Left ventricle myocardium inferior (tissue), 1 donor: ENCODE measurements around the gene DNAJC30. TPM values are rescaled to one million over a fixed set of nuclear protein-coding genes. Genes with fewer than 3 reads are reported as not detected.
"Not testable (repeated sequence)": the region's sequence is repeated elsewhere in the genome, so short reads cannot be mapped to it uniquely, and the experiment has no call there.

ENCODE experiments used
- DNase-seq: peaks from one replicate; pipeline ENCODE4 v3.0.0-alpha.2; 2020
- H3K27ac ChIP-seq: fragments of 200-600 bp; replicated peaks from 2 replicates; pipeline ENCODE4 v1.8.0; 2021
- H3K27me3 ChIP-seq: fragments of 200-600 bp; 2 replicates; pipeline ENCODE4 v1.8.0; 2021; ENCODE audit warnings: low read depth
- H3K36me3 ChIP-seq: fragments of 200-600 bp; 2 replicates; pipeline ENCODE4 v1.8.0; 2021
- H3K4me1 ChIP-seq: fragments of 200-600 bp; 2 replicates; pipeline ENCODE4 v1.8.0; 2021
- H3K4me3 ChIP-seq: fragments of 200-600 bp; 2 replicates; pipeline ENCODE4 v1.8.0; 2021; ENCODE audit warnings: mild to moderate bottlenecking, moderate library complexity
- H3K9me3 ChIP-seq: fragments of 200-600 bp; replicated peaks from 2 replicates; pipeline ENCODE4 v1.8.0; 2021
- intact Hi-C: fragments of 100-400 bp; cut with micrococcal nuclease; formaldehyde crosslinking; loops from one replicate; pipeline ENCODE4 v1.11.0; 2022
- total RNA-seq: library from RNA; stranded (reverse); fragmentation: NEBNext Ultra II Directional; extraction: Animal tissue kit (Norgen Biotek cat#: 25700); gene quantifications from one replicate; pipeline ENCODE4 v1.2.1, GENCODE V29; 2021
- TF ChIP-seq, protein P1 (sequence below): fragments of 200-600 bp; IDR thresholded peaks from 2 replicates; pipeline ENCODE4 v1.8.0; 2021; ENCODE audit warnings: antibody characterized with exemption, mild to moderate bottlenecking, borderline replicate concordance
- donor health status: DM: no; HTN: yes; CAD: no; lungs with severe emphysema.

The DNAJC30 gene
- total RNA-seq, 1 donor from 2014 or later: 14.0 TPM

- TF ChIP-seq, protein P1, sequence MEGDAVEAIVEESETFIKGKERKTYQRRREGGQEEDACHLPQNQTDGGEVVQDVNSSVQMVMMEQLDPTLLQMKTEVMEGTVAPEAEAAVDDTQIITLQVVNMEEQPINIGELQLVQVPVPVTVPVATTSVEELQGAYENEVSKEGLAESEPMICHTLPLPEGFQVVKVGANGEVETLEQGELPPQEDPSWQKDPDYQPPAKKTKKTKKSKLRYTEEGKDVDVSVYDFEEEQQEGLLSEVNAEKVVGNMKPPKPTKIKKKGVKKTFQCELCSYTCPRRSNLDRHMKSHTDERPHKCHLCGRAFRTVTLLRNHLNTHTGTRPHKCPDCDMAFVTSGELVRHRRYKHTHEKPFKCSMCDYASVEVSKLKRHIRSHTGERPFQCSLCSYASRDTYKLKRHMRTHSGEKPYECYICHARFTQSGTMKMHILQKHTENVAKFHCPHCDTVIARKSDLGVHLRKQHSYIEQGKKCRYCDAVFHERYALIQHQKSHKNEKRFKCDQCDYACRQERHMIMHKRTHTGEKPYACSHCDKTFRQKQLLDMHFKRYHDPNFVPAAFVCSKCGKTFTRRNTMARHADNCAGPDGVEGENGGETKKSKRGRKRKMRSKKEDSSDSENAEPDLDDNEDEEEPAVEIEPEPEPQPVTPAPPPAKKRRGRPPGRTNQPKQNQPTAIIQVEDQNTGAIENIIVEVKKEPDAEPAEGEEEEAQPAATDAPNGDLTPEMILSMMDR: no peak
- Histone ChIP-seq H3K27me3 (peaks cover 23% of the 10 kb centered on the region), H3K36me3 (no peaks in the 10 kb centered on the region), H3K4me3 (no peak overlapping the region), H3K27ac (no peak overlapping the region), H3K4me1 (peaks cover 4% of the 10 kb centered on the region), H3K9me3 (peaks cover 11% of the 10 kb centered on the region)
- DNase-seq: no peak
- intact Hi-C loops: no loop called here
These were observed 20.2 kb downstream of the DNAJC30 start for GRCh38 chr7:73663033-73663432.

DNA sequence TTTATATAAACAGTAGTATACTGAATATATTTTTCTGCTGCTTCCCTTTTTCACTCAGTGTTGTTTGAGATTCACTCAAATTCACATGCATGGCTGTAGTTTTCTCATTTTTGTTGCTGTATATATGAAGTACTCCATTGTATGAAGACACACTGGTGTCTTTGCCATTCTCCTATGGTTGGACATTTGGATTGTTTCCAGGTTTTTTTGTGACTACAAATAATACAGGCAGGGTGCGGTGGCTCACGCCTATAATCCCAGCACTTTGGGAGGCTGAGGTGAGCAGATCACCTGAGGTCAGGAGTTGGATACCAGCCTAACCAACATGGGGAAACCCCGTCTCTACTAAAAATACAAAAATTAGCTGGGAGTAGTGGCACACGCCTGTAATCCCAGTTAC is 22.7 kb downstream of the DNAJC30 start:
- H3K9me3 ChIP-seq: peaks cover 11% of the 10 kb centered on the region
- H3K36me3 ChIP-seq, H3K4me1 ChIP-seq, intact Hi-C loops, DNase-seq, H3K4me3 ChIP-seq, H3K27ac ChIP-seq: not testable (repeated sequence)
- peaks cover 34% of the 10 kb centered on the region for H3K27me3 ChIP-seq

GRCh38 chr7:73659983-73660382 is 23.3 kb downstream of the DNAJC30 start:
- peaks cover 38% of the 10 kb centered on the region for H3K27me3 ChIP-seq
- H3K4me3 ChIP-seq: no peak overlapping the region
- no peak for DNase-seq
- intact Hi-C loops: no loop called here
- no peak overlapping the region for H3K27ac ChIP-seq
- H3K9me3 ChIP-seq: peaks cover 11% of the 10 kb centered on the region
- TF ChIP-seq, protein P1: no peak
- no peaks in the 10 kb centered on the region for H3K4me1 ChIP-seq
- H3K36me3 ChIP-seq: no peaks in the 10 kb centered on the region

- H3K36me3 ChIP-seq, DNase-seq, H3K27ac ChIP-seq, intact Hi-C loops, H3K4me3 ChIP-seq, H3K9me3 ChIP-seq, H3K4me1 ChIP-seq: not testable (repeated sequence)
- peaks cover 57% of the 10 kb centered on the region for H3K27me3 ChIP-seq
These were observed 27.9 kb downstream of the DNAJC30 start for GRCh38 chr7:73655309-73655708.

GRCh38 chr7:73652541-73652949 is 30.7 kb downstream of the DNAJC30 start:
- TF ChIP-seq, protein P1: no peak
- intact Hi-C loops: no loop called here
- DNase-seq: no peak
- peaks cover 83% of the 10 kb centered on the region for H3K27me3 ChIP-seq
- H3K36me3 ChIP-seq: no peaks in the 10 kb centered on the region
- no peak overlapping the region for H3K27ac ChIP-seq
- no peak overlapping the region for H3K4me3 ChIP-seq
- H3K9me3 ChIP-seq: no peaks in the 10 kb centered on the region
- H3K4me1 ChIP-seq: peaks cover 5% of the 10 kb centered on the region

GRCh38 chr7:73650524-73650923 is 32.7 kb downstream of the DNAJC30 start:
- no peak overlapping the region for H3K4me3 ChIP-seq
- intact Hi-C loops: no loop called here
- H3K27ac ChIP-seq: no peak overlapping the region
- no peak for DNase-seq
- H3K36me3 ChIP-seq: no peaks in the 10 kb centered on the region
- H3K9me3 ChIP-seq: no peaks in the 10 kb centered on the region
- H3K4me1 ChIP-seq: peaks cover 5% of the 10 kb centered on the region
- TF ChIP-seq, protein P1: no peak
- peaks cover 92% of the 10 kb centered on the region for H3K27me3 ChIP-seq

DNA sequence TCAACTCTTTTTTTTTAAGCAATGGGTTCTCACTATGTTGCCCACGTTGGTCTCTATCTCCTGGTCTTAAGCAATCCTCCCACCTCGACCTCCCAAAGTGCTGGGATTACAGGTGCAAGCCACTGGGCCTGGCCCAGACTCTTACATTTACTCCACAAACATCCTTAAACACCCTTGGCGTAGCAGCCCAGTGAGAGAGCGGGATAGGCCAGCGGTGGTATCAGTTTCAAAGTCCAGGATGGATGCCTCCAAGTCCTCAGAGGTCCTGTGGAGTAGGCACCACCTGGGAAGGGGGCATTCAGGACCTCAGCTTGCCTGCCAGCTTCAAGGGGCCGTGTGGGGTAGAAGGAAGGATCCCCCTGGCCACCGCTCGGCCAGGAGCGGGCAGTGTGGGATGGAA is 33.7 kb downstream of the DNAJC30 start:
- no peaks in the 10 kb centered on the region for H3K9me3 ChIP-seq
- TF ChIP-seq, protein P1: no peak
- no peak overlapping the region for H3K4me3 ChIP-seq
- no peak overlapping the region for H3K27ac ChIP-seq
- H3K4me1 ChIP-seq: peaks cover 5% of the 10 kb centered on the region
- no peak for DNase-seq
- peaks cover 97% of the 10 kb centered on the region for H3K27me3 ChIP-seq
- intact Hi-C loops: no loop called here
- no peaks in the 10 kb centered on the region for H3K36me3 ChIP-seq
